ENCODE data around the gene UBE2L3. TPM values are rescaled to one million over a fixed set of nuclear protein-coding genes. Genes with fewer than 3 reads are reported as not detected.
"Not testable (repeated sequence)": the region's sequence is repeated elsewhere in the genome, so short reads cannot be mapped to it uniquely, and the experiment has no call there.

The UBE2L3 gene
- total RNA-seq, 6 experiments from 2014 or later: 16.8 to 34.4 (median 22.1) TPM

- Histone ChIP-seq H3K9me3 (no peaks in the 10 kb centered on the region), H3K36me3 (peaks cover 0 to 42% (median 12%) of the 10 kb centered on the region in 4 donors), H3K4me1 (peaks cover 0 to 4% (median 0%) of the 10 kb centered on the region in 4 donors), H3K27ac (no peak overlapping the region), H3K27me3 (no peaks in the 10 kb centered on the region), H3K4me3 (no peak overlapping the region)
- intact Hi-C loops (cut with DNase I): no loop called here
- no peak for DNase-seq
- ATAC-seq: no peak
- WGBS (ENCODE audit: insufficient coverage, low coverage, low lambda C conversion rate, missing lambda C conversion rate): 77% methylated on average over 2 of the region's 5 CpGs
- TF ChIP-seq POLR2A (IDR thresholded peaks at IDR 0.05) (no peak), CTCF (IDR thresholded peaks at IDR 0.05) (no peak)
Measured at GRCh38 chr22:21594865-21595452, 27.4 kb downstream of the UBE2L3 start.

GRCh38 chr22:21596356-21597135 lies 29.0 kb downstream of the UBE2L3 start:
- H3K9me3 ChIP-seq; intact Hi-C loops (cut with DNase I); ATAC-seq; DNase-seq; H3K4me3 ChIP-seq; H3K4me1 ChIP-seq; H3K27ac ChIP-seq; H3K27me3 ChIP-seq: not testable (repeated sequence)
- peaks cover 0 to 42% (median 14%) of the 10 kb centered on the region in 4 donors for H3K36me3 ChIP-seq
- WGBS (ENCODE audit: insufficient coverage, low coverage, low lambda C conversion rate, missing lambda C conversion rate): 97% methylated on average over 10 of the region's 13 CpGs

- intact Hi-C loops (cut with DNase I): no loop called here
- Histone ChIP-seq H3K9me3 (no peaks in the 10 kb centered on the region), H3K27ac (no peak overlapping the region), H3K4me3 (no peak overlapping the region), H3K4me1 (peaks cover 0 to 4% (median 0%) of the 10 kb centered on the region in 4 donors), H3K36me3 (peaks cover 0 to 36% (median 11%) of the 10 kb centered on the region in 4 donors), H3K27me3 (no peaks in the 10 kb centered on the region)
- ATAC-seq (no peak), DNase-seq (no peak)
- TF ChIP-seq CTCF (IDR thresholded peaks at IDR 0.05) (no peak), POLR2A (IDR thresholded peaks at IDR 0.05) (no peak)
- WGBS (ENCODE audit: insufficient coverage, low coverage, low lambda C conversion rate, missing lambda C conversion rate): 68% methylated on average over 2 of the region's 3 CpGs
Measured at GRCh38 chr22:21598302-21598701, 30.8 kb downstream of the UBE2L3 start.

- intact Hi-C loops (cut with DNase I): no loop called here
- Histone ChIP-seq H3K27ac (no peak overlapping the region), H3K4me3 (no peak overlapping the region), H3K27me3 (no peaks in the 10 kb centered on the region), H3K4me1 (peaks cover 0 to 4% (median 0%) of the 10 kb centered on the region in 4 donors), H3K36me3 (peaks cover 0 to 27% (median 6%) of the 10 kb centered on the region in 4 donors), H3K9me3 (no peaks in the 10 kb centered on the region)
- 70% methylated on average over 6 of the region's 6 CpGs for WGBS (ENCODE audit: insufficient coverage, low coverage, low lambda C conversion rate, missing lambda C conversion rate)
- TF ChIP-seq POLR2A (IDR thresholded peaks at IDR 0.05) (no peak), CTCF (IDR thresholded peaks at IDR 0.05) (no peak)
- ATAC-seq: no peak
- no peak for DNase-seq
Measured at GRCh38 chr22:21599053-21599893, 31.8 kb downstream of the UBE2L3 start.

All from right lobe of liver (tissue), 6 donors.